Heart left ventricle (tissue), 16 donors: Measurements from ENCODE around the gene GH1. TPM values are rescaled to one million over a fixed set of nuclear protein-coding genes. Genes with fewer than 3 reads are reported as not detected.
"Not testable (repeated sequence)": the region's sequence is repeated elsewhere in the genome, so short reads cannot be mapped to it uniquely, and the experiment has no call there.

Experiments
- ATAC-seq, 4 donors: fragments of 200-7000 bp; cut with Tn5 transposase; one replicate each; pipeline ENCODE4 v1.9.1; 2020 to 2022; ENCODE audit warnings: moderate library complexity in 4 of 4, mild to moderate bottlenecking in 3 of 4, moderate number of reproducible peaks in 1 of 4
- DNase-seq, 5 donors: peaks; one replicate each; pipeline ENCODE4 v3.0.0-alpha.2; 2020
- H3K27ac ChIP-seq, 12 donors: fragments of 200-600 bp; sonication (generic) in 4 of 12; one replicate each; pipeline versions ENCODE4 v1.5.0 to v1.8.0; 2016 to 2022; ENCODE audit warnings: mild to moderate bottlenecking in 2 of 12
- H3K27me3 ChIP-seq, 9 donors: fragments of 200-600 bp; sonication (generic) in 2 of 9; one replicate each; pipeline versions ENCODE4 v1.5.1 to v1.8.0; 2016 to 2022; ENCODE audit warnings: mild to moderate bottlenecking in 3 of 9
- H3K36me3 ChIP-seq, 9 donors: fragments of 200-600 bp; sonication (generic) in 2 of 9; one replicate each; pipeline versions ENCODE4 v1.5.0 to v1.8.0; 2018 to 2022; ENCODE audit warnings: mild to moderate bottlenecking in 2 of 9
- H3K4me1 ChIP-seq, 12 donors: fragments of 200-600 bp; sonication (generic) in 4 of 12; one replicate each; pipeline versions ENCODE4 v1.5.0 to v1.8.0; 2016 to 2022; ENCODE audit warnings: mild to moderate bottlenecking in 3 of 12
- H3K4me3 ChIP-seq, 12 donors: fragments of 200-600 bp; sonication (generic) in 4 of 12; one replicate each; pipeline versions ENCODE4 v1.5.0 to v1.8.0; 2017 to 2022; ENCODE audit warnings: mild to moderate bottlenecking in 9 of 12, moderate library complexity in 4 of 12
- H3K9me3 ChIP-seq, 12 donors: fragments of 200-600 bp; sonication (generic) in 4 of 12; one replicate each; pipeline versions ENCODE4 v1.5.0 to v1.8.0; 2016 to 2022; ENCODE audit warnings: mild to moderate bottlenecking in 1 of 12
- CTCF ChIP-seq, 12 donors: fragments of 200-600 bp; sonication (generic) in 4 of 12; IDR thresholded peaks; one replicate each; pipeline versions ENCODE4 v1.5.0 to v1.8.0; 2018 to 2022; ENCODE audit warnings: antibody characterized with exemption in 12 of 12, mild to moderate bottlenecking in 5 of 12
- POLR2A ChIP-seq, 2 donors: fragments of 450-650 bp; IDR thresholded peaks; one replicate each; pipeline ENCODE4 v1.6.1; 2017; ENCODE audit warnings: antibody characterized with exemption in 2 of 2, mild to moderate bottlenecking in 2 of 2, moderate library complexity in 2 of 2
- WGBS, 4 donors: extraction: QIAGEN DNeasy Blood & Tissue Kit in 2 of 4; methylation state at CpG; one replicate each; pipeline versions ENCODE4 v1.1.5 to v1.1.7; 2013 to 2018; 5-methylcytosine and 5-hydroxymethylcytosine counted together
- intact Hi-C, 10 donors: fragments of 100-400 bp; cut with DNase I; formaldehyde crosslinking; loops; one replicate each; pipeline versions ENCODE4 v1.11.1 to v1.14.2; 2022
- polyA plus RNA-seq, 2 donors: library from polyadenylated mRNA; stranded (reverse); fragments of 200-250 nt; gene quantifications; one replicate each; pipeline ENCODE4 v1.2.3, GENCODE V29; 2013
- total RNA-seq, 9 donors: library from RNA; depleted of rRNA in 2 of 9; stranded (reverse); fragments of >200 nt in 2 of 9; fragmentation: NEBNext Ultra II Directional in 3 of 9; extraction: Animal tissue kit (Norgen Biotek cat#: 25700) in 3 of 9; gene quantifications; one replicate each; pipeline versions ENCODE4 v1.1.0 to v1.2.4, GENCODE V29; 2016 to 2023
- donor health status: ischemic (EF 13 %, LVEDD 7.1; RV severe dilation, severe dysfunction).
- donor health status: healthy with polysubstance abuse.
- donor health status: DM: no; HTN: yes; CAD: no.
- donor health status: DM: no; HTN: no; CAD: no.
- donor health status: ischemic (EF 25% LVEDD 6.9; RV normal size, moderate dysfunction).
- donor health status: ischemic (EF 25% LVEDD 5.7; RV mildly dilated, moderate dysfunction).
- donor health status: healthy.
- donor health status: DM: yes; HTN: yes; CAD: no.
- donor health status: ischemic (EF 35%, LVEDD 5.7; RV mildly dilated, moderate dysfunction).
- donor health status: nonischemic (EF 11% LVEDD 7.7; RV severe dilation, severe dysfunction).
- donor health status: DM: yes; HTN: yes; CAD: no.
- donor health status: PGD.
- donor health status: ischemic (EF 29% LVEDD 5.4; RV normal size, mild dysfunction).
- donor health status: nonischemic (EF 23%, LVEDD 6.1; RV moderate dilation, normal function).

The GH1 gene
- total and polyA plus RNA-seq, 11 donors, result not detected

GRCh38 chr17:63881337-63881736 is 37.3 kb downstream of the GH1 start:
- H3K4me1 ChIP-seq, intact Hi-C loops, H3K4me3 ChIP-seq, H3K36me3 ChIP-seq, H3K27ac ChIP-seq, H3K9me3 ChIP-seq, H3K27me3 ChIP-seq: not testable (repeated sequence)
- TF ChIP-seq CTCF (IDR thresholded peaks at IDR 0.05), result peak in 5 of 12 donors; percentile 10 to 26 (median 22)
- ATAC-seq (peak; percentile 37 to 76 (median 58)), DNase-seq (peak in 3 of 5 donors; percentile 26 to 52 (median 39))
- 44 to 51% (median 49%) methylated on average over 9 to 11 of the region's 11 CpGs for WGBS, 4 donors

GRCh38 chr17:63880706-63881105 is 37.9 kb downstream of the GH1 start:
- Histone ChIP-seq H3K36me3 (no peaks in the 10 kb centered on the region), H3K9me3 (no peaks in the 10 kb centered on the region), H3K4me3 (no peak overlapping the region), H3K27ac (no peak overlapping the region), H3K4me1 (no peaks in the 10 kb centered on the region), H3K27me3 (no peaks in the 10 kb centered on the region)
- intact Hi-C loops, result no loop called here
- no peak for ATAC-seq
- no peak for DNase-seq
- WGBS, 4 donors, result 73 to 81% (median 78%) methylated on average over 8 to 12 of the region's 12 CpGs
- TF ChIP-seq POLR2A (IDR thresholded peaks at IDR 0.05) (no peak), CTCF (IDR thresholded peaks at IDR 0.05) (no peak)

- intact Hi-C loops, H3K9me3 ChIP-seq, ATAC-seq, H3K27me3 ChIP-seq, DNase-seq, H3K27ac ChIP-seq, H3K4me3 ChIP-seq, H3K36me3 ChIP-seq, H3K4me1 ChIP-seq: not testable (repeated sequence)
- WGBS, 4 donors, result 88 to 91% (median 90%) methylated on average over 9 of the region's 9 CpGs
These were observed 40.2 kb downstream of the GH1 start for GRCh38 chr17:63878413-63878812.

- WGBS, 4 donors, result 73 to 88% (median 80%) methylated on average over 5 to 6 of the region's 6 CpGs
- intact Hi-C loops, DNase-seq, H3K9me3 ChIP-seq, H3K4me3 ChIP-seq, H3K27ac ChIP-seq, ATAC-seq, H3K4me1 ChIP-seq, H3K27me3 ChIP-seq, H3K36me3 ChIP-seq: not testable (repeated sequence)
These were observed 43.9 kb downstream of the GH1 start for GRCh38 chr17:63874693-63875092.

GRCh38 chr17:63874061-63874626 is 44.5 kb downstream of the GH1 start:
- H3K9me3 ChIP-seq, H3K4me3 ChIP-seq, H3K4me1 ChIP-seq, H3K27ac ChIP-seq, H3K27me3 ChIP-seq, ATAC-seq, DNase-seq, intact Hi-C loops, H3K36me3 ChIP-seq: not testable (repeated sequence)
- WGBS, 4 donors, result 67 to 80% (median 71%) methylated on average over 5 to 6 of the region's 8 CpGs

GRCh38 chr17:63873577-63873976 is 45.1 kb downstream of the GH1 start, which contains the start of gene CSH2:
CSH2 (minus strand) TSS chr17:63873677; CDS start chr17:63873614, 63 bp downstream.
- not testable (repeated sequence) for H3K9me3 ChIP-seq

GRCh38 chr17:63871646-63872365 is 46.8 kb downstream of the GH1 start:
- H3K27me3 ChIP-seq, H3K27ac ChIP-seq, ATAC-seq, H3K4me1 ChIP-seq, intact Hi-C loops, H3K9me3 ChIP-seq, DNase-seq, H3K36me3 ChIP-seq, H3K4me3 ChIP-seq: not testable (repeated sequence)
- 91 to 93% (median 93%) methylated on average over 12 of the region's 15 CpGs for WGBS, 4 donors

More at GRCh38 chr17:63873577-63873976, 45.1 kb downstream of the GH1 start, which contains the start of gene CSH2:
- ATAC-seq, H3K27me3 ChIP-seq, H3K4me1 ChIP-seq, H3K36me3 ChIP-seq, DNase-seq, H3K4me3 ChIP-seq, H3K27ac ChIP-seq, intact Hi-C loops: not testable (repeated sequence)
- 86% methylated on average over 7 of the region's 7 CpGs; no CpG with 5 or more reads in 2 of the 4 donors for WGBS, 4 donors

- H3K36me3 ChIP-seq, H3K4me1 ChIP-seq, H3K27ac ChIP-seq, intact Hi-C loops, H3K27me3 ChIP-seq, H3K4me3 ChIP-seq, DNase-seq, H3K9me3 ChIP-seq, ATAC-seq: not testable (repeated sequence)
- 87 to 93% (median 90%) methylated on average over 4 of the region's 4 CpGs for WGBS, 4 donors
These were observed 48.4 kb downstream of the GH1 start for GRCh38 chr17:63870292-63870665.
